ENCODE data around the gene HDAC5.

DNA sequence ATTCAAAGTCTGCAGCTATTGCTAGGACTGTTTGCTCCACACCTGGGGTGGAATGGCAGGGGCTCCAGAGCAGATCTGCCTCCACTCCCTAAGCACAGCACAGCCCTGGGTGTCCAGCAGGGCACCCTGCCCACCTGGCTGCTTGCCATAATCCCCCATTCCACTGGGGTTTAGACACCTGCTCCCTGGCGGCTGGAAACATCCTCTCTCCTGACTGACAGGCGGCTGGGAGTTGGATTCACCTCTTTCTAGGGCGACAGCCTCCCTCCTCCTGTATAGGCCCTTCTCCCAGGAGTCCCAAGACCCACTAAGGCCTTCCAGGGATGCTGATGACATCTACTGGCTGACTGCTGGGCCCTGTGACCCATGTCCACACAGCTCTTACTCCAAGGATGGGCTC is 18.0 kb downstream of the HDAC5 start:
- TF ChIP-seq POLR2A (IDR thresholded peaks at IDR 0.05): no peak
- TF ChIP-seq, protein P1, sequence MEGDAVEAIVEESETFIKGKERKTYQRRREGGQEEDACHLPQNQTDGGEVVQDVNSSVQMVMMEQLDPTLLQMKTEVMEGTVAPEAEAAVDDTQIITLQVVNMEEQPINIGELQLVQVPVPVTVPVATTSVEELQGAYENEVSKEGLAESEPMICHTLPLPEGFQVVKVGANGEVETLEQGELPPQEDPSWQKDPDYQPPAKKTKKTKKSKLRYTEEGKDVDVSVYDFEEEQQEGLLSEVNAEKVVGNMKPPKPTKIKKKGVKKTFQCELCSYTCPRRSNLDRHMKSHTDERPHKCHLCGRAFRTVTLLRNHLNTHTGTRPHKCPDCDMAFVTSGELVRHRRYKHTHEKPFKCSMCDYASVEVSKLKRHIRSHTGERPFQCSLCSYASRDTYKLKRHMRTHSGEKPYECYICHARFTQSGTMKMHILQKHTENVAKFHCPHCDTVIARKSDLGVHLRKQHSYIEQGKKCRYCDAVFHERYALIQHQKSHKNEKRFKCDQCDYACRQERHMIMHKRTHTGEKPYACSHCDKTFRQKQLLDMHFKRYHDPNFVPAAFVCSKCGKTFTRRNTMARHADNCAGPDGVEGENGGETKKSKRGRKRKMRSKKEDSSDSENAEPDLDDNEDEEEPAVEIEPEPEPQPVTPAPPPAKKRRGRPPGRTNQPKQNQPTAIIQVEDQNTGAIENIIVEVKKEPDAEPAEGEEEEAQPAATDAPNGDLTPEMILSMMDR (IDR thresholded peaks at IDR 0.05): no peak
